Measurements from ENCODE around the gene EVA1C.
"Not testable (repeated sequence)": the region's sequence is repeated elsewhere in the genome, so short reads cannot be mapped to it uniquely, and the experiment has no call there.

EVA1C gene, protein sequence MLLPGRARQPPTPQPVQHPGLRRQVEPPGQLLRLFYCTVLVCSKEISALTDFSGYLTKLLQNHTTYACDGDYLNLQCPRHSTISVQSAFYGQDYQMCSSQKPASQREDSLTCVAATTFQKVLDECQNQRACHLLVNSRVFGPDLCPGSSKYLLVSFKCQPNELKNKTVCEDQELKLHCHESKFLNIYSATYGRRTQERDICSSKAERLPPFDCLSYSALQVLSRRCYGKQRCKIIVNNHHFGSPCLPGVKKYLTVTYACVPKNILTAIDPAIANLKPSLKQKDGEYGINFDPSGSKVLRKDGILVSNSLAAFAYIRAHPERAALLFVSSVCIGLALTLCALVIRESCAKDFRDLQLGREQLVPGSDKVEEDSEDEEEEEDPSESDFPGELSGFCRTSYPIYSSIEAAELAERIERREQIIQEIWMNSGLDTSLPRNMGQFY

DNA sequence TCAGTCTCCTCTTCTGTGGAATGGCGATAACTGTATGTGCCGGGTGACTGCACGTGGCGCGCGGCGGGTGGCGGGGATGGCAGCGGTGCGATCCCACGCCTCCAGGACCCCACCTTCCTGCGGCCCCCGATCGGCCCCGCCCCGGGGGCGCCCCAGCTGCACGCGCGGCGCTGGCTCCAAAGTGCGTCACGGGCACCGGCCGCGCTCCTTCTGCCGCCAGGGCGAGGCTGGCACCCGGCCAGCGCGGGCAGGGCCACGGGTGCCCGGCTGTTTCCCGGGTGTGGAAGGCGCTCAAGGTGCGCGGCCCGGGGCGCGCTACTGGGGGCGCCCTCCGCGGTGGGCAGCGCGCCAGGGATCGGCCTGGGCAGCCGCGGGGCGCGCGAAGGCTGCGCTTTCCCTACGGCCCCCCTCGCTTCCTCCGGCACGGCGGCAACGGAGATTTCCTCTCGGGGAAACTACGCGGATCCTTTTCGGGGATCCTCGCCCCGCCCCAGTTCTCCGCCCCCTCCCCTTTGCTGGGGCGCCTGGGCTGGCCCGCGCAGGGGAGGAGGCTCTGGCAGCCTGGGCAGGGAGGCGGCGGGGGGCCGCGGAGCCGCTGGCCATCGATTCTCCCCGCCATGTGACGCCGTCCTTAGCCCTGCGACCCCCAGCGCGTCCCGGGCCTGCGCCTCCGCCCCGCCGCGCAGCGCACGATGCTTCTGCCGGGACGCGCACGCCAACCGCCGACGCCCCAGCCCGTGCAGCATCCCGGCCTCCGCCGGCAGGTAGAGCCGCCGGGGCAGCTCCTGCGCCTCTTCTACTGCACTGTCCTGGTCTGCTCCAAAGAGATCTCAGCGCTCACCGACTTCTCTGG lies at the start of gene EVA1C:
EVA1C (plus strand) TSS at position 545 of the 853 bp plus-strand sequence; CDS start at position 693, 148 bp downstream.
- intact Hi-C loops (cut with DNase I) = loop anchor here (5.0 to 10.0 kb wide), 2 partner anchors 52 to 190 kb away; no protein-coding TSS in a partner anchor
- DNase-seq = peak in 40 of 42 donors; percentile 28 to 77 (median 61)

DNA sequence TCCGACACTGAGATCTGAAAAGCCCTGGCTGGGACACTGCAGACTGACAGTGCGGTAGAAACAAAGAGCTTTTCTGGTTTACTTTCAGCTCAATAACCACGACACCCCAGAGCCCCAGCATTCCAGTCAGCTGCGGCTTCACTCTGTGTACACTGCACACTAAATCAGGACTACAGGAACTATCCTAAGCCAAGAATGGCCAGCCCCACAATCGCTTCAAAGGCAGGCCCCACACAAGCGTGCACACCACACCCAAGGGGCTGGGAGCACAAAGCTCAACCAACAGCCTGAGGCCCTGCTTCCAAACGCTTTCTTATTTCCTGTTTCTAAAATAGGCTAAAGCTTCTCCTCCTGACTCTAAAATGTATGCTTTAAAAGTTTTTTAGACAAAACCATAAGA lies 48.1 kb upstream of the EVA1C start:
- peak in 8 of 42 donors; percentile 6 to 45 (median 22) for DNase-seq
- intact Hi-C loops (cut with DNase I) = no loop called here

- DNase-seq = no peak
- intact Hi-C loops (cut with DNase I) = no loop called here
Measured at GRCh38 chr21:32364796-32365195, 47.7 kb upstream of the EVA1C start.

DNA sequence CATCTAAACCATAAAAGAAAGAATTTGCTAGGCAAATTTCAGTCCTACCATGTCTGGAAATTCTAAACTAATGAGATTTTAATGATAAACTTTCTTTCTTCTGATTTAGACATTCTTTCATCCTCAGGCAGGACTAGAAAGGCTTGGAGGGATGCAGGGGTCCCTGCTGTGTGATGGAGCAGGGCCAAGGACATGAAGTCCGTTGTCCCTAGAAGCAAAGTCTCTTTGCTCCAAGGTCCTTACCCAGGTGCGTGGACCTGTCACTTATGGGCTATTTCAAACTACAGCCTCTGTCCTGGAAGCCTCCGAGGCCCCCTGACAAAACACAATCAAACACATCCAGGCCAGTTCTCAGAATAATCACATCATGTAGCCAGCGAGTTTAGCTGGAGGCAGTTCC lies 46.3 kb upstream of the EVA1C start:
- intact Hi-C loops (cut with DNase I) = no loop called here
- DNase-seq = no peak

DNA sequence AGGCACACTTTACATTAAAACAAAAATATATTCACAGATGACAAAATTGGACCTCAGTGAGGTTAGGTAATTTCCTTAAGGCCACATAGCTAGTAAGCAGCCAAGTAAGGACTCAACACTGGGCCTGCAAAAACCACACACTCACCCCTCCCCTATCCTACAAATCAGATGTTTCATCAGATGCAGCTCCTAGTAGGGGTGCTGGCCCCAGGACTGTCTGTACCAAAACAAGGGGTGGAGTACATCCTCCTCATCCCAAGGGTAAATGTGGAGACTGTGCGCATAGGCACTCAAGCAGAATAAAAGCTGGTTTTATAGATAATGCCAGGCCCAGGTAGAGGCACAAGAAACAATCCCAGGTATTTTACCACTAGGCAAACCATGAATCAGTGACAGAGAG lies 45.3 kb upstream of the EVA1C start:
- intact Hi-C loops (cut with DNase I) = no loop called here
- no peak for DNase-seq

- no peak for DNase-seq
- intact Hi-C loops (cut with DNase I) = no loop called here
Measured at GRCh38 chr21:32368386-32368785, 44.1 kb upstream of the EVA1C start.

DNA sequence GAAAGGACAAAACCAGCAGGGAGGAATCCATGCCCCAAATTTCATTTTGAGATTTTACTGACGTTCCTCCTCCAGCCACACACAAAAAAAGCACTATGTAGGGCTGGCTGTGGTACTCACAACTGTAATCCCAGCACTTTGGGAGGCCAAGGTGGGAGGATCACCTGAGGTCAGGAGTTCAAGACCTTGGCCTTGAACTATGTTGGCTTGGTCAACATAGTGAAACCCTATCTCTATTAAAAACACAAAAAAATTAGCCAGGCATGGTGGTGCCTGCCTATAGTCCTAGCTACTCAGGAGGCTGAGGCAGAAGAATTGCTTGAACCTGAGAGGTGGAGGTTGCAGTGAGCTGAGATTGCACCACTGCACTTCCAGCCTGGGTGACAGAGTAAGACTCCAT lies 43.5 kb upstream of the EVA1C start:
- intact Hi-C loops (cut with DNase I) = not testable (repeated sequence)

GRCh38 chr21:32370998-32371766 lies 41.3 kb upstream of the EVA1C start:
- intact Hi-C loops (cut with DNase I) = loop anchor here (10.0 kb wide), 1 partner anchor 66 kb away; no protein-coding TSS in a partner anchor
- DNase-seq = no peak

More for the DNA sequence above, 43.5 kb upstream of the EVA1C start:
- DNase-seq = not testable (repeated sequence)

- no peak for DNase-seq
- intact Hi-C loops (cut with DNase I) = loop anchor here (10.0 kb wide), 1 partner anchor 67 kb away; no protein-coding TSS in a partner anchor
Measured at GRCh38 chr21:32371913-32372314, 40.6 kb upstream of the EVA1C start.

DNA sequence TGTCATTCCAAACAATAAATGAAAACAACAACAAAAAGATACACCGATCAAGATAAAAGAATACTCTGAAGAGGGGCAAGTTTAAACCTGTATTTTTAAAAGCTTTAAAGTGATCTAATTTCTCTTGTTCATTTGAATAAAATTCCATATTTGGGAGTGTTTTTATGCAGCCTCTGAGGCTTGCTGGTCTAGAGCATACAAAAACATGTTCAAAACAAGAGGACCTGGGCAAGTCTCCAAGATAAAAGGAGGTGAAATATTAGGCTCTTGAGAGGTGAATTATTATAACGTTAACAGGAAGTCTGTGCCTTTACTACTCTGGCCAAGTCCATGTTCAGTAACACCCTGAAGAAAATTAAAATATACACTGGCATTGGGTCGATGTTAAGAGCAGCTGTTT lies 39.8 kb upstream of the EVA1C start:
- DNase-seq = no peak
- intact Hi-C loops (cut with DNase I) = loop anchor here (10.0 kb wide), 1 partner anchor 68 kb away; no protein-coding TSS in a partner anchor

DNA sequence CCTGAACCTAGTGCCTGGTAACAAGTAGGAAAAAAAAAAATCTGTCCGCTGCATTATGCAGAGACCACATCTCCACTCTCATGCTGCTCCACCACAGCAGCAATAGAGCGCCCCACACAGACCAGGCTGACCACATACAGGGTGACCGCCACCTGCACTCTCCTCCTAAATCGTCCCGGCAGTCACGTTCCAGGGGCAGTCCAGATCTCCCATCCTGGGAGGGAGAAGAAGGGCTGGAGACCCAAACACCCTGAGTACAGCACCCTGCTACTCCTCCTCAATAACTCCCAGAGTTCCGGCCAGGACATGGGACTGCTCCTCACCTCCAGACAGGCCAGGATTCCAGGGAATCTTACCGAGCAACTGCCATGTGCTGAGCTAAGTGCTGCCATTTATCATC lies 35.0 kb upstream of the EVA1C start:
- intact Hi-C loops (cut with DNase I) = loop anchor here (10.0 kb wide), 1 partner anchor 73 kb away; no protein-coding TSS in a partner anchor
- no peak for DNase-seq

- intact Hi-C loops (cut with DNase I) = loop anchor here (10.0 kb wide), 1 partner anchor 73 kb away; no protein-coding TSS in a partner anchor
- peak in 6 of 42 donors; percentile 7 to 38 (median 14) for DNase-seq
Measured at GRCh38 chr21:32377991-32378390, 34.5 kb upstream of the EVA1C start.

- intact Hi-C loops (cut with DNase I) = loop anchor here (10.0 kb wide), 1 partner anchor 74 kb away; no protein-coding TSS in a partner anchor
- no peak for DNase-seq
Measured at GRCh38 chr21:32378956-32379355, 33.5 kb upstream of the EVA1C start.

GRCh38 chr21:32380940-32381339 lies 31.6 kb upstream of the EVA1C start:
- intact Hi-C loops (cut with DNase I) = no loop called here
- no peak for DNase-seq

GRCh38 chr21:32381571-32381970 lies 30.9 kb upstream of the EVA1C start:
- intact Hi-C loops (cut with DNase I) = no loop called here

DNA sequence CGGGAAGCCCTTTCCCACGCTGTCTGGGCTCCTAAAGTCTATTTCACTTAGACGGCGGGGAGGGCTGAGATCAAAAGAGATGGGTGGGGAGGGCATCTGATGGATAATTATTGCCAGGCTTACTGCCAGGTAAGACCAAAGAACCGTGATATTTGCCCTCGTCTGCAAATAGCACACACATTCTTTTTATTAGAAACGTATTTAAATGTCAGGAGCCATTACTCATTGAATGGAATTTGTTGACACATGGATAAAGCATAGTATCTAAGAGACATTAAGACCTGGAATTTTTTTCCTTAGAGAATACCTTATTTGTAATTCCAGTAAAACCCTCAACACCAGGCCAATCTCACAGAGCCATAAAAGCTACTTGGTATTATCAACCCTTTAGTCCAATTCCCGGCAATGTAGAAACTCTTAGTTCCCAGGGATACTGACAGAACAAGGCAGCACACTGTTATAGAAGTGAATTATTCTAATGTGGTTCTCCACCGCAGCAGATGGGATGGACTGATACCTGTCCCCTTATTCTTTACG lies 30.3 kb upstream of the EVA1C start:
- DNase-seq = no peak
- intact Hi-C loops (cut with DNase I) = no loop called here

More at GRCh38 chr21:32381571-32381970, 30.9 kb upstream of the EVA1C start:
- no peak for DNase-seq

DNA sequence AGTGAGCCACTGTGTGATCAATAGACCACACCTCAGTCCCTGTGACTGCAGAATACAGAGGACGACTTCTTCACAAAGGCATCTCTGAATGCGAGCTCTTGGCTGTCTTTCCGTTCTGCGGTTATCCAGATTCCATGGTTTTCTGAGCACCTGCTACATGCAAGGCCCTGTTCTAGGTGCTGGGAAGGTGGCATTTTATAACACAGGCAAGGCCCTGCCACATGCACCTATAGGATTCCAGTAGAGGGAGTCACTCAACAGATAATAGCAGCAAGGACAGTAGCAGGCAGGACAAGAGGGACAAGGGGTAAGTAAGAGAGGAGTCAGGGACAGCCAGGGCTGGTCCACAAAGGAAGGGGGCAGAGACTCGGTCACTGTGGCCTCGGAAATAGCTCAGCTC lies 28.7 kb upstream of the EVA1C start:
- intact Hi-C loops (cut with DNase I) = no loop called here
- no peak for DNase-seq

DNA sequence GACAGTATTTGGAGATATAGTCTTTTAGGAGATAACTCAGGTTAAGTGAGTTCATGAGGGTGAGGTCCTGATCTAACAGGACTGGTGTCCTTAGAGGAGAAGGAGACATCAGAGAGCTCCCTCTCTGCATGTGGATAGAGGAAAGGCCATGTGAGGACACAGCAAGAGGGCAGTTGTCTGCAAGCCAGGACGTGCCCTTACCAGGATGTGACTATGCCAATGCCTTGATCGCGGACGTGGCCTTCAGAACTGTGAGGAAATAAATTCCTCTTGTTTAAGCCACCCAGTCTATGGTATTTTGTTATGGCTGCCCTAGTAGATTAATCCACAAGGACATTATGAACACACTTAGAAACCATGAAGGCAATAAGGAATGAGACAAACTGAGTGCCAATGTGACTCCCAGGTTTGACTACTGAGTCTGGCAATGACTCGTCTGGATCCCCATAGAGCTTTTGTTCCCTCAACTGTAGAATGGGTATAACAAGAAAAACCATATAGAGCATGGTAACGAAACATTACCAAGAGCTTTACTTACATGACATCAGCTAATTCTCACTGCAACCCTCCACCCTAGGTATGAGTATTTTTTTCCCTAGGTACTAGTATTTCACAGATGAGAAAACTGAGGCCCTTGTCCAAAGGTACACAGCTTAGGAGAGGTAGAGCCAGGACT lies 26.2 kb upstream of the EVA1C start:
- no peak for DNase-seq
- intact Hi-C loops (cut with DNase I) = no loop called here
